Measurements from ENCODE around the gene MAP3K5.
A peak's percentile ranks its signal among the peaks of the same experiment; 100 is the strongest.

Gene MAP3K5

DNA sequence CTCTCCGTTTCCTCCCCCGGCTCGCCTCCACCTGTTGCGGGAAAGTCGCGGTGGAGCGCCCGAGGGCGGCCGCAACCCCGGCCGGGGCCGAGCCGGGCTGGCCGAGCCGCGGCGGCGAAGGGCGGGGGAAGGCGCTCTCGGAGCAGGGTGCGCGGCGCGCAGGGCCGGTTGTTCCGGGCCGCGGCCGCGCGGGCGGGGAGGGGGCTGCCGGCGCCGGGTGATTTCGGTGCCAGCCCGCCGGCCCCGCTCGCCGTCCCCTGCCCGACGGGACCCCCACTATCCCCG is 242.3 kb downstream of the MAP3K5 start:
- Histone ChIP-seq H2BK120ac (ENCODE audit: low read depth, low read length) (no peak overlapping the region), H3K27ac (ENCODE audit: low read length, poor library complexity, severe bottlenecking) (no peak overlapping the region), H3K23ac (ENCODE audit: low read length in 2 of 2) (peak overlapping the region in 1 of 2 experiments; percentile 72), H3K79me1 (replicated peaks; ENCODE audit: low read length, poor library complexity, severe bottlenecking) (no peaks in the 10 kb centered on the region), H3K4ac (ENCODE audit: low read depth in 1 of 2, low read length in 2 of 2) (peak overlapping the region; percentile 20 to 71), H2BK12ac (ENCODE audit: low read length in 2 of 2) (peak overlapping the region in 1 of 2 experiments; percentile 42), H3K4me3 (ENCODE audit: insufficient read depth in 1 of 2, low read depth in 1 of 2, low read length in 2 of 2) (peak overlapping the region; percentile 78 to 88), H3K9me3 (ENCODE audit: control insufficient read depth, low read length) (no peaks in the 10 kb centered on the region), H3K14ac (ENCODE audit: low read length in 2 of 2) (no peak overlapping the region), H3K27me3 (ENCODE audit: control insufficient read depth in 1 of 2, insufficient read depth in 1 of 2, low read length in 2 of 2) (peaks cover 5 to 45% of the 10 kb centered on the region in 2 experiments), H3K4me2 (ENCODE audit: low read length, poor library complexity, severe bottlenecking) (peak overlapping the region; percentile 99), H2BK5ac (ENCODE audit: low read depth, low read length, poor library complexity, severe bottlenecking) (no peak overlapping the region), H4K91ac (ENCODE audit: low read length) (peak overlapping the region; percentile 12), H2AFZ (ENCODE audit: low read depth, low read length) (peak overlapping the region; percentile 88), H3K36me3 (ENCODE audit: control insufficient read depth in 1 of 2, insufficient read depth in 2 of 2, low read depth in 1 of 2, low read length in 2 of 2) (peaks cover 0 to 3% of the 10 kb centered on the region in 2 experiments), H3K9ac (ENCODE audit: low read length) (peak overlapping the region; percentile 67), H2AK5ac (ENCODE audit: low read length, severe bottlenecking) (no peak overlapping the region), H3K18ac (ENCODE audit: low read depth in 1 of 2, low read length in 2 of 2) (peak overlapping the region; percentile 11 to 29), H3K4me1 (ENCODE audit: control insufficient read depth, insufficient read depth, low read depth, low read length) (peaks cover 21% of the 10 kb centered on the region), H2BK15ac (ENCODE audit: low read depth, poor library complexity, severe bottlenecking) (no peak overlapping the region), H4K8ac (ENCODE audit: low read length) (peak overlapping the region; percentile 36)
- under 1% methylated on average over 31 of the region's 46 CpGs for WGBS
- peak; percentile 7 for DNase-seq

DNA sequence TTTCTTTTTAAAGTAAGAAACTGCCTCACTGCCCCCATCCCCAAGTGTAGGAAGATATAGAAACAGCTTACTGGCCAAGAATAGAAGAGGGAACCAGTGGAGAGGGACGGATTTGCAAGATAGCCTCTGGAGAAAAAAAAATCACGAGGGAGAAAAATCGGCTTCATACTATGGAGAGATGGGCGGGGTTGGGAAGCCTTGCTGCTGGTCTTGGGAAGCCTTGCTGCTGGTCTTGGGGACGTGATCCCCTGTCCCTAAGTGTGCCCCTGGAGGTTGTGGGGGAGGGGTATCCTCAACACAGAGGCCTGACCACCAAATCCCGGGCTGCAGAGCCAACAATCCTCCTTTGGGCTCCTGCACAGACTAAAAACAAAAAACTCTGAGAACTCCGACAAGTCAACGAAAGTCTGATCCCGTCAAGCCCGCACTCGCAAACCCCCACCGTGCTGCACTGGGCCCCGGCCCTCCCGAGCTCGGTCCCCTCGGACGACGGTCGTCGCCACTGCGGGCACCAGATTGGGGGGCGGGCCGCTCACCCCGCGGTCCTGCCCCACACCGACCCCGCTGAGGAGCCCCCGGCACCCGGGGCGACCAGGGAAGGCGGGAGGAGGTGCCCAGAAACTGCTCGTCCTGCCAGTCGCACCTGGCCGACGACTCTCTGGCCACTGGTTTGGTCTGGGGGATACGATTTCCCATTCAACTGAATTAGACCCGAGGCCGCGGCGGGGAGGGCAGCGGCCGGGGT is 242.8 kb downstream of the MAP3K5 start:
- peak overlapping the region; percentile 78 to 88 for H3K4me3 ChIP-seq (ENCODE audit: insufficient read depth in 1 of 2, low read depth in 1 of 2, low read length in 2 of 2)
- peak overlapping the region in 1 of 2 experiments; percentile 72 for H3K23ac ChIP-seq (ENCODE audit: low read length in 2 of 2)
- H3K4me2 ChIP-seq (ENCODE audit: low read length, poor library complexity, severe bottlenecking) = peak overlapping the region; percentile 99
- peak; percentile 36 for DNase-seq
- peaks cover 21% of the 10 kb centered on the region for H3K4me1 ChIP-seq (ENCODE audit: control insufficient read depth, insufficient read depth, low read depth, low read length)
- peak overlapping the region; percentile 88 for H2AFZ ChIP-seq (ENCODE audit: low read depth, low read length)
- H3K9me3 ChIP-seq (ENCODE audit: control insufficient read depth, low read length) = no peaks in the 10 kb centered on the region
- H3K27me3 ChIP-seq (ENCODE audit: control insufficient read depth in 1 of 2, insufficient read depth in 1 of 2, low read length in 2 of 2) = peaks cover 10 to 50% of the 10 kb centered on the region in 2 experiments
- peak overlapping the region; percentile 46 for H2BK15ac ChIP-seq (ENCODE audit: low read depth, poor library complexity, severe bottlenecking)
- H4K8ac ChIP-seq (ENCODE audit: low read length) = peak overlapping the region; percentile 36
- no peak overlapping the region for H2AK5ac ChIP-seq (ENCODE audit: low read length, severe bottlenecking)
- no peak overlapping the region for H3K27ac ChIP-seq (ENCODE audit: low read length, poor library complexity, severe bottlenecking)
- H3K18ac ChIP-seq (ENCODE audit: low read depth in 1 of 2, low read length in 2 of 2) = peak overlapping the region in 1 of 2 experiments; percentile 16
- H3K9ac ChIP-seq (ENCODE audit: low read length) = peak overlapping the region; percentile 67
- H2BK12ac ChIP-seq (ENCODE audit: low read length in 2 of 2) = no peak overlapping the region
- H3K14ac ChIP-seq (ENCODE audit: low read length in 2 of 2) = peak overlapping the region in 1 of 2 experiments; percentile 22
- 3% methylated on average over 38 of the region's 42 CpGs for WGBS
- no peak overlapping the region for H2BK5ac ChIP-seq (ENCODE audit: low read depth, low read length, poor library complexity, severe bottlenecking)
- H2BK120ac ChIP-seq (ENCODE audit: low read depth, low read length) = no peak overlapping the region
- H4K91ac ChIP-seq (ENCODE audit: low read length) = no peak overlapping the region
- peaks cover 0 to 3% of the 10 kb centered on the region in 2 experiments for H3K36me3 ChIP-seq (ENCODE audit: control insufficient read depth in 1 of 2, insufficient read depth in 2 of 2, low read depth in 1 of 2, low read length in 2 of 2)
- H3K79me1 ChIP-seq (replicated peaks; ENCODE audit: low read length, poor library complexity, severe bottlenecking) = no peaks in the 10 kb centered on the region
- peak overlapping the region in 1 of 2 experiments; percentile 19 for H3K4ac ChIP-seq (ENCODE audit: low read depth in 1 of 2, low read length in 2 of 2)

DNA sequence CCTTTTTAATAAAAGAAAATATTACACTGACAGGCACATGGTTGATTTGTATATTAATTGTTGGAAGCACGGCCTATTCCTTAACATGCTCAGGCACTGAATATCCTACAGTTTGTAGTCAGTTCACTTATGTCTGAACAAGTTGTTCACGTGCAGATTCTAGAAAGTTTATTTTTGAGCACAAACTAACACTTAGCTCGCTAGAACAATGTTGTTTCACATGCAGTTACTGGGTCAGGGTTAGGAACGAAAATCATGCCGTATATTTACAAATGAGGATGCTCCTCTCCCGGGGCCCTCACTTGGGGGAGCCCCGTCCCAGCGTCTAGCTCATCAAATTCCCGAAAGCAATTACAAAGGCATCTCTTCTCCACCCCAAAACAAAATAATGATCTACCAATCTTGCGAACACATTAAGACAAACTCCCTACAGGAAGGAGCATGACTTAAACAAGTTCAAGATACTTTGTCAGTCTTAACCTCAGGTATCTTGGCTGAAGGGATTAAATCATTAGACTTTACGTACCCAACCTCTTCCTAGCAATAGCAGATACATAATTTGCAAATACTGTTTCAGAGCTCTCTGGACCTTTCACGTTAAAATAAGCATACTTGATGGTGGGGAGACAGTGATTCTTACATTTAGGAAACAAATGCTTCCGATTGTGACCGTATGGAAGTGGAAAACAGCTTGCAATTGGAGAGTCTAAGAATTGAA is 243.5 kb downstream of the MAP3K5 start:
- Histone ChIP-seq H2AK5ac (ENCODE audit: low read length, severe bottlenecking) (no peak overlapping the region), H3K23ac (ENCODE audit: low read length in 2 of 2) (no peak overlapping the region), H3K27ac (ENCODE audit: low read length, poor library complexity, severe bottlenecking) (no peak overlapping the region), H3K14ac (ENCODE audit: low read length in 2 of 2) (no peak overlapping the region), H4K91ac (ENCODE audit: low read length) (no peak overlapping the region), H2BK15ac (ENCODE audit: low read depth, poor library complexity, severe bottlenecking) (no peak overlapping the region), H2BK12ac (ENCODE audit: low read length in 2 of 2) (no peak overlapping the region), H3K36me3 (ENCODE audit: control insufficient read depth in 1 of 2, insufficient read depth in 2 of 2, low read depth in 1 of 2, low read length in 2 of 2) (peaks cover 0 to 3% of the 10 kb centered on the region in 2 experiments), H3K4me1 (ENCODE audit: control insufficient read depth, insufficient read depth, low read depth, low read length) (peaks cover 21% of the 10 kb centered on the region), H3K4me3 (ENCODE audit: insufficient read depth in 1 of 2, low read depth in 1 of 2, low read length in 2 of 2) (no peak overlapping the region), H4K8ac (ENCODE audit: low read length) (no peak overlapping the region), H3K79me1 (replicated peaks; ENCODE audit: low read length, poor library complexity, severe bottlenecking) (no peaks in the 10 kb centered on the region), H3K9ac (ENCODE audit: low read length) (peak overlapping the region; percentile 67), H2BK120ac (ENCODE audit: low read depth, low read length) (no peak overlapping the region), H2AFZ (ENCODE audit: low read depth, low read length) (no peak overlapping the region), H3K4me2 (ENCODE audit: low read length, poor library complexity, severe bottlenecking) (no peak overlapping the region), H3K27me3 (ENCODE audit: control insufficient read depth in 1 of 2, insufficient read depth in 1 of 2, low read length in 2 of 2) (peaks cover 16 to 50% of the 10 kb centered on the region in 2 experiments), H2BK5ac (ENCODE audit: low read depth, low read length, poor library complexity, severe bottlenecking) (no peak overlapping the region), H3K18ac (ENCODE audit: low read depth in 1 of 2, low read length in 2 of 2) (no peak overlapping the region), H3K4ac (ENCODE audit: low read depth in 1 of 2, low read length in 2 of 2) (no peak overlapping the region), H3K9me3 (ENCODE audit: control insufficient read depth, low read length) (no peaks in the 10 kb centered on the region)
- 61% methylated on average over 13 of the region's 14 CpGs for WGBS
- DNase-seq = no peak

DNA sequence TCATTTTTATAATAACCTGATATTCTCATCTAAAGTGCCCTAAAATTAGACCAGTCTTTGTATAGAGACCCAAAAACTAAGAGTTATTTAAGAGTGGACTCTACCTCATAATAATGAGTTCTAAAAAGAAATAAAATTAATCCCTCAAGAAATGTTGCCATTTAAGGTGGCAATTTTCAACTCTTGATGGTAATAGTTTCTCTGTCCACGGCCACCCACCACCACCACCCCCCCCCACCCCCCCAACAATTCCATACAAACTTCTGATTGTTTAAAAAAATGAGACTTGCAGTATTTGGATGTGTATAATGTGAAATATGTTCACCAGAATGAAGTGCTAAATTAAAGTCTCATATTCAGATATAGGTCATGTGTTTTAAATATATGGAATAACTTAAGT is 244.4 kb downstream of the MAP3K5 start:
- Histone ChIP-seq H2BK12ac (ENCODE audit: low read length in 2 of 2) (no peak overlapping the region), H2BK5ac (ENCODE audit: low read depth, low read length, poor library complexity, severe bottlenecking) (no peak overlapping the region), H4K8ac (ENCODE audit: low read length) (no peak overlapping the region), H3K4me3 (ENCODE audit: insufficient read depth in 1 of 2, low read depth in 1 of 2, low read length in 2 of 2) (no peak overlapping the region), H2AK5ac (ENCODE audit: low read length, severe bottlenecking) (no peak overlapping the region), H2BK120ac (ENCODE audit: low read depth, low read length) (no peak overlapping the region), H3K14ac (ENCODE audit: low read length in 2 of 2) (no peak overlapping the region), H2AFZ (ENCODE audit: low read depth, low read length) (no peak overlapping the region), H3K4me1 (ENCODE audit: control insufficient read depth, insufficient read depth, low read depth, low read length) (peaks cover 21% of the 10 kb centered on the region), H2BK15ac (ENCODE audit: low read depth, poor library complexity, severe bottlenecking) (no peak overlapping the region), H3K36me3 (ENCODE audit: control insufficient read depth in 1 of 2, insufficient read depth in 2 of 2, low read depth in 1 of 2, low read length in 2 of 2) (peaks cover 0 to 3% of the 10 kb centered on the region in 2 experiments), H3K4me2 (ENCODE audit: low read length, poor library complexity, severe bottlenecking) (no peak overlapping the region), H4K91ac (ENCODE audit: low read length) (no peak overlapping the region), H3K9me3 (ENCODE audit: control insufficient read depth, low read length) (no peaks in the 10 kb centered on the region), H3K4ac (ENCODE audit: low read depth in 1 of 2, low read length in 2 of 2) (no peak overlapping the region), H3K9ac (ENCODE audit: low read length) (no peak overlapping the region), H3K18ac (ENCODE audit: low read depth in 1 of 2, low read length in 2 of 2) (no peak overlapping the region), H3K27me3 (ENCODE audit: control insufficient read depth in 1 of 2, insufficient read depth in 1 of 2, low read length in 2 of 2) (peaks cover 16 to 43% of the 10 kb centered on the region in 2 experiments), H3K23ac (ENCODE audit: low read length in 2 of 2) (no peak overlapping the region), H3K27ac (ENCODE audit: low read length, poor library complexity, severe bottlenecking) (no peak overlapping the region), H3K79me1 (replicated peaks; ENCODE audit: low read length, poor library complexity, severe bottlenecking) (no peaks in the 10 kb centered on the region)
- DNase-seq = no peak
- WGBS = no CpG with 5 or more reads among the region's 1 CpG
